IPS-20b (cell line): ENCODE measurements around the gene GULP1.
"Not testable (repeated sequence)": the region's sequence is repeated elsewhere in the genome, so short reads cannot be mapped to it uniquely, and the experiment has no call there.

Source experiments
- H3K27ac ChIP-seq: one replicate; pipeline ENCODE4 v1.5.1; 2013; ENCODE audit warnings: low read length
- H3K27me3 ChIP-seq: 2 replicates; pipeline ENCODE4 v1.6.1; 2013; ENCODE audit warnings: mild to moderate bottlenecking, low read length, inconsistent platforms; ENCODE audit not compliant: insufficient read depth
- H3K36me3 ChIP-seq: 2 replicates; pipeline ENCODE4 v1.6.1; 2013; ENCODE audit warnings: low read depth, mild to moderate bottlenecking, inconsistent platforms, low read length, moderate library complexity; ENCODE audit not compliant: insufficient read depth
- H3K4me1 ChIP-seq: 2 replicates; pipeline ENCODE4 v1.6.1; 2013; ENCODE audit warnings: mild to moderate bottlenecking, control low read depth, inconsistent platforms, low read length, moderate library complexity; ENCODE audit not compliant: insufficient read depth
- H3K4me3 ChIP-seq: 2 replicates; pipeline ENCODE4 v1.5.1; 2013; ENCODE audit warnings: mild to moderate bottlenecking, low read length, inconsistent platforms
- H3K9ac ChIP-seq: 2 replicates; pipeline ENCODE4 v1.6.1; 2013; ENCODE audit warnings: low read depth, mild to moderate bottlenecking, inconsistent platforms, low read length, moderate library complexity
- H3K9me3 ChIP-seq: 2 replicates; pipeline ENCODE4 v1.6.1; 2013; ENCODE audit warnings: mild to moderate bottlenecking, low read depth, low read length, inconsistent platforms; ENCODE audit not compliant: insufficient read depth

The GULP1 gene

DNA sequence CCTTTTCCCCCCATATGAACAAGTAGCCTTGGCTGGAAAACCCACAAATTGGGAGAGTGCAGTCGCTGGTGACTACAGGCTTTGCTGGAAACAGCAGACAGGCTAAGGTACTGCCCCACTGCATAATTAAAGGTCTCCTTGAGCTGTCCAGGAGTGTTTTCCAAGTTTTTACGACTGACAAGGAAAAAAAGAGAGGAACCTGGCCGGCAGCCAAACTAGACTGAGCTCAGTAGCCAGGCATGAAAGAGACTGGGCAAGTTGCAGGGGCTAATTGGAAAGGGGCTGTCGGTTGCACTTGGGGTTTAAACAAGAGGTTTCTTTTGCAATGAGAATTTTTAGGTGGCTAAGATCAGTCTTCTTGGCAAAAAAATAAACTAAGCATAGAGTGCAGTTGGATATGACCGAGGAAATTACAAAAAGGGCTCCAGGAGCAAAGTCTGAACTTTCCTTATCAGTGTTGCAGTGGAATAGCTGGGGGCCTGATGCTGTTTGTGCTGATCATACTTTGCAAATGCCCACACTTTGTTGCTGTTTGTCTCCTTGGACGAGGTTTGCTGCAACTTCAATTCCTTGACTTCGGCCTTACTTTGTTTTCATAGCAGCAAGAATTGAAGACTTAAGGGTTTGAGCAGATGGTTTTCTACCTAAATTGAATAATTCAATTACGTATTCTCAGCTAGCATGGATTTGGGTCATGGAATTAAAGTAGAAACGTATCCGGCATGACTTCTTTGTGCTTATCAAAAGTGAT, 2.1 kb downstream of the GULP1 start:
- Histone ChIP-seq H3K4me3 (peak overlapping the region; percentile 87), H3K4me1 (peaks cover 27% of the 10 kb centered on the region; the same call in 1 of the 2 replicates), H3K27me3 (no peaks in the 10 kb centered on the region), H3K9me3 (peaks cover 17% of the 10 kb centered on the region), H3K9ac (peak overlapping the region; percentile 99), H3K27ac (peak overlapping the region; percentile 83), H3K36me3 (peaks cover 11% of the 10 kb centered on the region)

GRCh38 chr2:188294352-188294926, 2.8 kb downstream of the GULP1 start:
- peak overlapping the region; percentile 87 for H3K4me3 ChIP-seq
- peaks cover 11% of the 10 kb centered on the region for H3K36me3 ChIP-seq
- no peaks in the 10 kb centered on the region for H3K27me3 ChIP-seq
- peaks cover 30% of the 10 kb centered on the region; the same call in 1 of the 2 replicates for H3K4me1 ChIP-seq
- H3K9me3 ChIP-seq = peaks cover 17% of the 10 kb centered on the region
- peak overlapping the region; percentile 83 for H3K27ac ChIP-seq
- peak overlapping the region; percentile 99 for H3K9ac ChIP-seq

GRCh38 chr2:188295067-188295685, 3.5 kb downstream of the GULP1 start:
- Histone ChIP-seq H3K4me1 (peaks cover 30% of the 10 kb centered on the region; the same call in 1 of the 2 replicates), H3K27ac (peak overlapping the region; percentile 69), H3K36me3 (peaks cover 11% of the 10 kb centered on the region), H3K27me3 (no peaks in the 10 kb centered on the region), H3K9ac (peak overlapping the region; percentile 99; the same call in 1 of the 2 replicates), H3K4me3 (peak overlapping the region; percentile 87), H3K9me3 (peaks cover 17% of the 10 kb centered on the region)

GRCh38 chr2:188297978-188298377, 6.3 kb downstream of the GULP1 start:
- H3K27ac ChIP-seq = no peak overlapping the region
- H3K27me3 ChIP-seq = no peaks in the 10 kb centered on the region
- peaks cover 50% of the 10 kb centered on the region for H3K4me1 ChIP-seq
- H3K36me3 ChIP-seq = peaks cover 11% of the 10 kb centered on the region
- H3K9me3 ChIP-seq = peaks cover 17% of the 10 kb centered on the region
- H3K9ac ChIP-seq = no peak overlapping the region
- H3K4me3 ChIP-seq = no peak overlapping the region

GRCh38 chr2:188298937-188299371, 7.3 kb downstream of the GULP1 start:
- H3K27me3 ChIP-seq, H3K9ac ChIP-seq, H3K27ac ChIP-seq, H3K4me3 ChIP-seq: not testable (repeated sequence)
- Histone ChIP-seq H3K4me1 (peaks cover 57% of the 10 kb centered on the region), H3K36me3 (peaks cover 11% of the 10 kb centered on the region), H3K9me3 (peaks cover 17% of the 10 kb centered on the region)

GRCh38 chr2:188303363-188304031, 11.8 kb downstream of the GULP1 start:
- H3K4me3 ChIP-seq = peak overlapping the region; percentile 55
- no peaks in the 10 kb centered on the region for H3K27me3 ChIP-seq
- H3K36me3 ChIP-seq = no peaks in the 10 kb centered on the region
- H3K9ac ChIP-seq = peak overlapping the region; percentile 57
- peak overlapping the region; percentile 86 for H3K27ac ChIP-seq
- H3K9me3 ChIP-seq = peaks cover 3% of the 10 kb centered on the region; the same call in 1 of the 2 replicates
- H3K4me1 ChIP-seq = peaks cover 74% of the 10 kb centered on the region

GRCh38 chr2:188305271-188305670, 13.6 kb downstream of the GULP1 start:
- Histone ChIP-seq H3K36me3 (no peaks in the 10 kb centered on the region), H3K27ac (peak overlapping the region; percentile 6), H3K4me1 (peaks cover 70% of the 10 kb centered on the region), H3K4me3 (no peak overlapping the region), H3K27me3 (no peaks in the 10 kb centered on the region), H3K9me3 (no peaks in the 10 kb centered on the region), H3K9ac (peak overlapping the region; percentile 33; the same call in 1 of the 2 replicates)

DNA sequence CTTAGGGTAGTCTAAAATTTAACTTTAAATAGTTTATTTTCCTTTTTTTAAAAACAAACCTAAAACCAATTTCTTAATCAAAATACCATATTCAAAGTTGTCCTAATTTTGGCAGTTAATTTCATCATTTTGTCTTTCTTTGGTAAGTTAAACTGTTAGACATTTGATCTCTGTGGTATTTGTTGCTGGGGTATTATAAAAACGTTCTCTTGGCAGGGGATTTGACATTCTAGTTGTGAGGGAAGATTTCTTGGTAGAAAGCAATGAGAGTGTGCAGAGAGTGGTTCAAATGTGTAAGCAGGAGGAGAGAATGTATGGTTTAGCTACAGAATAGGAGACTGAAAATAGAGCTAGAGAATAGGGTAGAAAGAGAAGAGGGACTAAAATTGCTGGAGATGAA, 14.6 kb downstream of the GULP1 start:
- Histone ChIP-seq H3K36me3 (no peaks in the 10 kb centered on the region), H3K9ac (no peak overlapping the region; the same call in 1 of the 2 replicates), H3K9me3 (no peaks in the 10 kb centered on the region), H3K4me3 (no peak overlapping the region), H3K27me3 (no peaks in the 10 kb centered on the region), H3K4me1 (peaks cover 60% of the 10 kb centered on the region), H3K27ac (no peak overlapping the region)

DNA sequence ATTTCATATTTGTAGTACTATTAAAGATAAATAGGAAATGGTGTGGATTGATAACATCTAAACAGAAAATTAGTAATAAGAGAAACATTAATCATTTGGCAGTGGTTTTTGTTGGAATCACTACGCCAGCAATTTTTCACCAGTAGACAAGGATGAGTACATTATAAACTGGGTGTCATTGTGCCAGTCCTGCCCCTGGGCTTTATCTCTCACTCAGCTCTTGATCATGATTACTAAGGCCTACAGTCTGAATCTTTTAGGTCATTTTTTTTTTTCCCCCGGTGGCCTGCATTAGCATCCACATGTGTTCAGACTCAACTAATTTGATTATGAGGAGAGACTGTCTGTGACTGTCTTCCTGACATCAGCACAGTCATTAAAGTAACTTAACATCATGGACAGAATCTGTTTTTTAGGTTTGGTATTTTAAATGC, 16.2 kb downstream of the GULP1 start:
- H3K27me3 ChIP-seq = no peaks in the 10 kb centered on the region
- no peaks in the 10 kb centered on the region for H3K9me3 ChIP-seq
- no peak overlapping the region for H3K9ac ChIP-seq
- no peak overlapping the region for H3K4me3 ChIP-seq
- peaks cover 45% of the 10 kb centered on the region for H3K4me1 ChIP-seq
- H3K27ac ChIP-seq = no peak overlapping the region
- no peaks in the 10 kb centered on the region for H3K36me3 ChIP-seq

GRCh38 chr2:188308483-188308882, 16.8 kb downstream of the GULP1 start:
- no peaks in the 10 kb centered on the region for H3K36me3 ChIP-seq
- peaks cover 39% of the 10 kb centered on the region for H3K4me1 ChIP-seq
- H3K4me3 ChIP-seq = no peak overlapping the region
- H3K27me3 ChIP-seq = no peaks in the 10 kb centered on the region
- H3K9ac ChIP-seq = no peak overlapping the region
- H3K9me3 ChIP-seq = peaks cover 4% of the 10 kb centered on the region; the same call in 1 of the 2 replicates
- no peak overlapping the region for H3K27ac ChIP-seq

GRCh38 chr2:188309364-188309763, 17.7 kb downstream of the GULP1 start:
- no peaks in the 10 kb centered on the region for H3K27me3 ChIP-seq
- H3K9me3 ChIP-seq = peaks cover 4% of the 10 kb centered on the region; the same call in 1 of the 2 replicates
- H3K36me3 ChIP-seq = no peaks in the 10 kb centered on the region
- H3K9ac ChIP-seq = no peak overlapping the region
- H3K27ac ChIP-seq = no peak overlapping the region
- H3K4me1 ChIP-seq = peaks cover 36% of the 10 kb centered on the region
- no peak overlapping the region for H3K4me3 ChIP-seq
